ENCODE data around the gene ATG2A.
A peak's percentile ranks its signal among the peaks of the same experiment; 100 is the strongest.

Gene ATG2A

DNA sequence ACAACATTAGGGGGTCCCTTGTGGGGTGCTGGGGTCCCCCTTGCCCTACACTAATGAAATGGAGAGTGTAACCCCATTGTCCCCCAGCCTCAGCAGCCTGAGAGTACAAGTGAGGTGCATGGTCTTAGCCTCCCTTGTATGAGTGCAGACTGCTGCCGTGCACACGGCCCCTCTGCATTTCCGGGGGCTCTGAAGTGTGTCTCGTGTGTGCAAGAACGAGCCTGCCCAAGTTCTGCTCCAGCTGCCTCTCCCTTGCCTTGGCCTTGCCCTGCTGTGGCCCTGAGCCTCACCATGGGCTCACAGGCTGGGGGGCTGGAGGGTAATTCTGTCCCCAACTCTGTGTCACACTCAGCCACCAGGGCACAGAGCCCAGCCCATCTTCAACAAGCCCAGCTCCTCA lies 33.4 kb downstream of the ATG2A start:
- DNase-seq: no peak

DNA sequence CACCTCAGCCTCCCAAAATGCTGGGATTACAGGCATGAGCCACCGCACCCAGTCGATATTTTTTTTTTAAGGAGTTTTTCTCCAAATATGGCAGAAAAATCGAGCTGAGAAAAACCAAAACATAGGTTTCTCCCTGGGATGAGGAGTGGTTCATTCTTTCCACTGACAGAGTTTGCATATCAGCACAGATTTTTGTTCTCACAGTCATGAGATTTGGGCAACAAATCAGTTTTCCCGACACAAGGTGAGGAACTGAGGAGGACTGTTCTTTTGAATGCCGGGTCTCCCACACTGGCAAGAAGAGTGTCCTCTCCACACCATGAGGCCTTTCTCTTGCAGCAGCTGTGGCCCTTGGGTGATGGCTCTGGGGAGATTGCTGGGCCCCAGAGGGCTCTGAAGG lies 34.8 kb downstream of the ATG2A start:
- DNase-seq: no peak

DNA sequence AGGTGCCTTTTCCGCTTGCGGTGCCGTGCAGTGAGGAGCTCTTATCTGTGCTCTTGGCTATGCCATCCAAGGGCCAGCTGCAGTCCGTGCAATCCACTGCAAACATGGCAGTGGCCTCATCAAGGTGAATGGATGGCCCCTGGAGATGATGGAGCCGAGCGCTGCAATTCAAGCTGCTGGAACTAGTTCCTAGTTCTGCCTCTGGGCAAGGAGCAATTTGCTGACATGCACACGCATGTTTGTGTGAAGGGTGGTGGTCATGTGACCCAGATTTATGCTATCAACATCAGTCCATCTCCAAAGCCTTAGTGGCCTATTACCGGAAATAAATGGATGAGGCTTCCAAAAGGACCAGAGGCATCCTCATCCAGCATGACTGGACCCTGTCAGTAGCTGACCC lies 35.5 kb downstream of the ATG2A start:
- DNase-seq: no peak

DNA sequence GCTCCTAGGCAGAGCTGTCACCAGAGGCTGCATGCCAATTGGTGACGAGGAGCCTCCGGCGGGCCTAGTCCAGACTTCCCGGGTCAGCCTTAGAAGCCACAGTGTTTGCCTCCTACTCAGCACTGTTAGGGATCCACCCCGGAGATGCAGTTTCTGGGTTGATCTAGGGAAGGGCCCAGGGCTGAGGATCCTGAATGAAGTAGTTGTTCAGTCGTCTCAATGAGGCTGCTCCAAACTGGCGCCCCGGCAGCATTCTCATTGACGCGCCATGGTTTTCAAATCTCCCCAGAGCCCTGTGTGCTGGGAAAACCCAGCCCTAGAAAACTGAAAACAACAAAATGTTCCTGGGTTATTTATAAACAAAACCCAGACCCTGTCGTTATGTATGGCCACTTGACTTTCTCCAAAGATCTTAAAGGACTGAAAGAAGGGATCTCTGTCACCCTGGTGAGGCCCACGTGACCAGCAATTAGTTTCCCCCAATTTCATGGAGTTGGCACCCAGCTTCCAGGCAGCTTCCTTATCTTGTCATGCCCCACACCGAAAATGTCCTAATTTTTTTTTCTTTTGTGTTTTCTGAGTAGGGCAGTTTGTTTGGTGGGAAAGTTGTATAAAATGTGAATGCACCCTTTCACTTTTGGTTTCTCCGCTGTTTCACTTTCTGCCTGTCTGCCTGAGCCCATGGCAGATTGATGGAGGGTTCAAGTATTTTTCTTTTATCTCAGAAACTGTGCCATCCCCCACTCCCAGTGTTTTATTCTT lies 36.6 kb downstream of the ATG2A start:
- no peak for DNase-seq

DNA sequence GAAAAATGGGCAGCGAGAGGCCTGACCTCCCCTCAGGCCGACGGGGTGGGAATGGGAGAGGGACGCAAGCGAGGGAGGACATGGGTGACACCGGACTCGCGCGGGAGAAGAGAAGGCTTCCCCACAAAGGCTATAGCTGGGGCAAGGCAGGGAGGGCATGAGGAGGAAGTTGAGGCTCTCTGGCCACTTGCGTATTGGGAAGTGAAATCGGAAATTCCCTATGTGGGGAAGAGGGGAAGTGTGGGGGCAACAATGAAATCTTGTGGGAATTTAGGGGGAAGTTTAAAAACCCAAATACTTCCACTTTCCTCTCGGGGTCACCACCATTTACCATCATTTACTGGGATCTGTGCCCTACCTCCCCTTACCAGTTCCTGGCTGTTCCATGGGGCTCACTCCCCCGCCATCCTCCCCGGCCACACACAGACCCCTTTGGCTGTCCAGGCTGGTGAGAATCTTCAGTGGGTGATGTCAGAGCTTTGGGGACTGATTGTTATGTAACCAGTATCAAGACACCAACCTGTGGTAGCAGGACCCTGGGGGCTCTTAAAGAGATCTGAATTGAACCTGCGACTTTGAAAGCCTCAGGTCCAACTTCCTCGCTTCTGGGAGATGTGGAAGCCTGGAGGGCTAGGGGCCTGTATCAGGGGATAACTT lies 37.6 kb downstream of the ATG2A start:
- no peak for DNase-seq

DNA sequence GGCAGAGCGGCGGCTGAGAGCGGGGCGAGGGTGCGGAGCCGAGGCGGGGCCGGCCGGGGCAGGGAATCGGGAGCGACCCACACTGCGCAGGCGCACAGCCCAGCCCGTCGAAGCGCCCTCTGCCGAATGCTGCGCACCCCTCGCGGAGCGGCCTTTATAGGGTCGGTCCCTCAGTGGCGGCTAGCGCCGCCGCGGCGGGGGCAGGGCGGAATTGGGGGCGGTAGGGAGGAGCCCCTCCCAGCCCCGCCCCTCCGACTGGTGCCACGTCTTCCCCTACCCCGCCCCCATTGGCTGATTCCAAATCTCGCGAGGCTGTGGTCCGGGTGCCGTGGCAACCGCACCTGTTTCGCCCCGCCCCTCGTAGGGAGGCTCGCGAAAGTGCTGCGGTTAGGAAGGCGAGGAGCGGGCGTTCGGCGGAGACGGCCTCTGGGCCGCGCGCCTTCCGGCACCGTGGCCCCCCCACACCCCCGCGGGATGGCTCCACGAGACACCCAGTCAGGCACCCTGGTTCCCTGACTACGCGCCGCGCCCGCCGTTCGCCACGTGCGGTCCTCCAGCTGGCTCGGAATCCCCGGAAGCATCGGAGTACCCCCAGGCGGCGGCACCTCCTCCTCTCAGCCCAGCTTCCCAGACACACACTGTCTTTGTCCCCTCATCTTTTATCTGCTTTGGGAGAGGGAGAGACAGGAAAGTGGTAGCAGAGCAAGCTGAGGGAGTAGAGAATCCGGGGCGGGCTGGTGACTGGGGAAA lies 38.3 kb downstream of the ATG2A start, which contains the start of gene EHD1:
Gene EHD1, minus strand, starts transcription at position 128 of the 750 bp plus-strand sequence. CDS start 157 bp downstream, outside the sequence.
- peak; percentile 100 for DNase-seq

DNA sequence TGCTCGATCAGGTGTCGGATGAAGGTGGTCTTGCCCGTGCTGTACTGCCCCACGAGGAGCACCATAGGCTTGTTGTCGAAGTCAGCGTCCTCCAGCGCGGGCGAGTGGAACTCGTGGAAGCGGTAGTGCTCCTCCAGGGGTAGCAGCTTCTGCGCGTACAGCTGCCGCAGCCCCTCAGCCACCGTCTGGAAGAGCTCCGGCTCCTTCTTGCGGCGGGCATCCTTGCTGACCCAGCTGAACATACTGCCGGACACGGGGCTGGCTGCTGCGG lies 38.9 kb downstream of the ATG2A start:
- no peak for DNase-seq

DNA sequence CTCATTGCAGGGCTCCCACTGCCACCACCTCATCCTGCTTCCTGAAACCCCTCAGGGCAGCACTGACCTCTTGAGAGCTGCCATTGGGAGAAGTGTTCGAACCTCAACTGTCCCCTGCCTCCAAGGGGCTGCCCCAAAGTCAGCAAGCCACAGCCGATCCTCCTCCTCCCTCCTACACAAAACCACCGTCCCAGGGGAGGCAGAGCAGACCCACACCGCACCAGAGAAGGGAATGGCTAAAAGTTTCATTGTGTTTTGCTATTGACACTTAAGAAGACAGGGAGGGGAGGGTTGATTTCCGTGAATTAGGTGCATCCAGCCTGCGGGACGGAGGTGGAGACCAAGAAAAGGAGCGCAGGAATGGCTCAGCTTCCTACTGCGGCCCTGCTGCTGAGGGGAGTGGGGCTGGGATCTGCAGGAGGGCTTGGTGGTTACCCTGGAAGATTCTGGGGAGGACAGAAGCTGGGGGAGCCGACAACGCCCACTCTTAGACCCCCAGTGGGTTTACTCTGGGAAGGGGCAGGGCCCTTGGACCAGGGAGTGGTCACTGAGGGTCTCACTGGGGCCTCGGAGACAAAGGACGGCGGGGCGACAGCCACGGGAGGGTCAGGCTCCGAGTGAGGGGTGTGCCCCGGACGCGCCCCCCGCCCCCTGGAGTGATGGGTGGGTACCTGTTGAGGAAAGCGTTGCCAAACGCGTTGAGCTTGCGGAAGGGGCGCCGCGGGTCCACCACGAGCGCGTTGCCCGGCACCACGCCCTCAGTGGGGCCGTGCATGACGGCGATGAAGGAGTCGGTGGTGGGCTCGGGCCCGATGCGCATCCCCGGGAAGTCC lies 39.4 kb downstream of the ATG2A start:
- no peak for DNase-seq

DNA sequence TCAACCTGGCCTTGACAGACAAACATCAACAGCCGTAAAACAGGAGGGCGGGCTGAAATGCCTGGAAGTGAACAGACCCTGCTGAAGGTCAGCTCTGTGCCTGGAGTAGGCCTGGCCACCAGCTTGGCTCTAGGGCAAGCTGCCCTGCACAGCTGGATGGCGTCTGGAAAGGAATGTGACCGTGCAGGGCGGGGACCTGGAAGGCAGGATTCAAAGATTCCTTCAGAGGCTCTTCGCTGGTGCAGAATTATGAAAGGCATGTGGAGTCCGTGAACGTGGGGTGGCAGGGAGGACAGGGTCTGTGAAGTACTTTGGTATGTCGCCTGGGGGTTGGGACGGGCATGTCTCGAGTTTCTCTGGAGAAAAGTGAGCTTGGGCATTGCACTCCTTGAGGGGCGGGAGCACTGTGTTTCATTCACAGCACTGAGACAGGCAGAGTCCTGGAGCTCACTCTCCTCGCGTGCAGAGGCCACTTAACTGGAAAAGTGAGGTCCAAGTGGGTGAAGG lies 40.1 kb downstream of the ATG2A start:
- no peak for DNase-seq

DNA sequence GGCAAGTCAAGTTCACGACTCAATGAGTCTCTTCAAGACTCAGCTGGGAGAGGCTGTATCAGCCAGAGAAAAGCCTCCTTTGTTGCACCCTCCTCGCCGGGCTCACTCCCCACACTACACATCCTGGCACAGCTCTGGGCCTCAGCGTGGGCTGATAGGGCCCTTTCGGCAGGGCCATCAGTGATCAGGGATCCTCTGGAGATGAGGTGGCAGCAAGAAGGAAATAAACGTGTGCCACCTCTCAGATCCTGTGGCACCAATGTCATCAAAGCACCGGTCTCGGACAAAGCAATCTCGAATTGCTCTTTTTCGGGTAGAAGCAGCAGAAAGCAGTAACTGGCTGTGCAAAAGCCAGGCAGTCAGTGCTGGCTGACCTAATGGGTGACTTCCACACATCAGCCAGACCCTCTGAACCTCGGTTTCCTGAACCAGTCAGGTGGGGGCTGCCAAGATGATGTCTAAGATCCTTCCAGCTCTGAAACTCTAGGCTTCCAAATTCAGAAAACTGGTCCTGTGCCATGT lies 40.7 kb downstream of the ATG2A start:
- DNase-seq: no peak

DNA sequence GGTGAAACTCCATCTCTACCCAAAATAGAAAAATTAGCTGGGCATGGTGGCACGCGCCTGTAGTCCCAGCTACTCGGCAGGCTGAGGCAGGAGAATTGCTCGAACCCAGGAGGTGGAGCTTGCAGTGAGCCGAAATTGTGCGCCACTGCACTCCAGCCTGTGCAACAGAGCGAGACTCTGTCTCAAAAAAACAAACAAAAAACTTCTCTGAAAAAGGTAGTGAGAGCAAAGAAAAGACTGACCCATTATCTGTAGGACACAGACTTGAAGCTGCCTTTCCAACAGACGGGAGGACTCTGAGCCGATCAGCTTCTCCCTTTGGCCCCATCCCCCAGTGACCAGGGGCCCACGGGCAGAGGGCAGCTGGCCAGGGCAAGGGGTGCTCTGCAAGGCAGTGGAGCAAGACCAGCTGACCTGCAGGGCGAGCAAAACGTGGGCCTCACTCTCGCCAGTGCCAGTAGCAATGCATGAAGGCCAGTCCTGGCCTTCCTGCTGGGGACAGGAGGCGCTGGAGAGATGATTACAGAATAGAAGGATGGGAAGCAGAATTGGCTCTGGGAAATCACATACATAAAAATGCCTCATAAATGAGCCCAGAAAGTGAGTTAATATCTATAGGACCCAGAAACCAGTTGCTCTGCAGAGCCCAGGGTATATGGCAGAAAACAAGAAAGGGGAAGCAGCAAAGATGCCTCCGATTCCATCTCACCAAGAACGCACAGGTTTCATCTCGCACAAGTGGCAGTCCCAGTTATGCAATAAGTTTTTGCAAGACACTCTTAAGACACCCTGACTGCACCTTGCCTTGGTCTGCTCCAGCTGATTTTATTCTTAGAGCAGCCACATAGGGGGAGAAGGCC lies 41.4 kb downstream of the ATG2A start:
- DNase-seq: no peak

DNA sequence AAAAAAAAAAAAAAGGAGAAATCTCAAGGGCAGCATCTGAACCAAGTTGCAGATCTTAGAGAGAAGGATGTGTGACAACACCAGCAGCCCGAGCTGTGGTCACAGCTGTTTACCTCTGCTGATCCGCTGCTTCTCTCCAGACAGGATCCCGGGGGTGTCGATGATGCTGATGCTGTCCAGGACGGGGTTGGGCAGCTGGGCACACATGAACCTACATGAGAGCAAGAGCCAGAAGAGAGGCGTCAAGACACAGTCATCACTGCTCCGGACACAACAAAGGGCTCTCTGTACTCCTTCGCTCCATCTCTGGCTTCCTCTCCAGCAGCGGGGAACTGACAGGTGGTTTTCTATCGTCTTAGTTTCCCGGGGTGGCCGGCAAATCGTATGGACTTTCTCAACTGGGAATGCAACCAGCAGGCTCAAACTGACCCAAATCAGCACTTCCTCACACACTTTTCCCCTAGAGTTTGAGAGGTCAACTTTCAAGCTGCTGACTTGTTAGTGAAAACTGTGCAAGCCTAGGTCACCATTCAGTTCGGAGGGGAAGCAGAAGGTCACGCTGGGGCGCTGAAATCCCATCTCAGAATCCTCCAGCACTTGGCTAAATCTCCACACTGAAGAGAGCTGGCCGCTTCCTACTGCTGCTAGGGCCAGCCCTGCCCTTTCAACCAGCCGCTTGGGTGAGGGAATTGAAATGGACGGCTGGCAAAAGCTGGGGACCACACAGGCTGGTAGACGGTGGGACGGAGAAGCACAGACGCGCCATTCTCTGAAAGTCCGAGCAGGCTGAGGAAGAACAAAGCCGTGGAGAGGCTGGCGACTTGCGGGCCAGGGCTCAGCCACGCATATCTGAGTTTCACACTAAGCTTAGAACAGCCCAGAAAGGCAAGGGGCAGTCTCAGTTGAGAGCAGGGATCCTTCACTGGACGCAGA lies 42.4 kb downstream of the ATG2A start:
- no peak for DNase-seq

DNA sequence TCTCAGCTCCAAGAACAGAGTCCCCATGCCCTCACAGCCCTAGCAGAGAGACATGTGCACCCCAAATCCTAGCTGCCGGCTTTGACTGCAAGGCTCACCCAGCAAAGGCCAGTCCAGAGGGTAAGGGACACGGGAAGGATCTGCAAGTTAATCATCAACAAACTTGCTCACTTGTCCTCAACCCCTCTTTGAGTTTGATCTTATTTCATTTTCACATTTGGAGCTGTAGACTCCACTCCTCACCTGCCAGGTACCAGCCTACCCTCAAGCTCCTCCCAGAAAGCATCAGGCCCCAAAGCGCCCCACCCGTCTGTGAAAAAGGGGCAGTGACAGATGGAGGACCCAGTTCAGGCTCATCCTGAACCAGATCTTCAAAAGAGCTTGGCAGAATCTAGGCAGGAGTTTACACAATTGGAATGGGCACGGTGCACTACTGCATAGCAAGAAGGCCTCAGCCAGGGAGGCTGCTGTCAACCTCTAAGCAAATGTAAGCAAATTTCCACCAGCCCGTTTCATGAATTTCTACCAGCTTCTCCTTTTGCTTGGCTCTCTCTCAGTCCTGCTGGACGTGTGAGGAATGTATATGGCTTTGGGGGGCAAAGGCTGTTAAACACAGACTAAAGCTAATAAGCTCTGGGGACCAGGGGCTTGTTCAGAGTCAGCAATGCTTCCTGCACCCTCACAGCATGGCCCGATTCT lies 44.1 kb downstream of the ATG2A start:
- no peak for DNase-seq

DNA sequence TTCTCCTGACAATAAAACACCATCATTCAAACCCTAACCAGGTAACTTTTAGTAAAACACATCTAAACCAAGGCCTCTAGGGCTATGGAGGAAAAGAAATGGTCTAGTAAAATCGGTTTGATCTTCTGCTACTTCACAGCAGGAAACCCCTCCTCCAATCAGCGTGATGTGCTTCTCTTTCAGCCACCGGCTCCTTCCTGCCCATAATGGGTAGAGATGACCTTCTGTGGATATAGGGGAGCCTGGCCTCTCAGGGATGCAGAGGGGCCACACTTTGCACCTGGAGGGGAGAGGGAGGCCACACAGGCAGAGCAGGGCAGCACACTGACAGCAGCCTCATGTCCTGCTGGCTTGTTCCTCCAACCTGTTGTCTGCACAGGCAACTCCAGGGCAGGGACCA lies 45.5 kb downstream of the ATG2A start:
- DNase-seq: no peak

DNA sequence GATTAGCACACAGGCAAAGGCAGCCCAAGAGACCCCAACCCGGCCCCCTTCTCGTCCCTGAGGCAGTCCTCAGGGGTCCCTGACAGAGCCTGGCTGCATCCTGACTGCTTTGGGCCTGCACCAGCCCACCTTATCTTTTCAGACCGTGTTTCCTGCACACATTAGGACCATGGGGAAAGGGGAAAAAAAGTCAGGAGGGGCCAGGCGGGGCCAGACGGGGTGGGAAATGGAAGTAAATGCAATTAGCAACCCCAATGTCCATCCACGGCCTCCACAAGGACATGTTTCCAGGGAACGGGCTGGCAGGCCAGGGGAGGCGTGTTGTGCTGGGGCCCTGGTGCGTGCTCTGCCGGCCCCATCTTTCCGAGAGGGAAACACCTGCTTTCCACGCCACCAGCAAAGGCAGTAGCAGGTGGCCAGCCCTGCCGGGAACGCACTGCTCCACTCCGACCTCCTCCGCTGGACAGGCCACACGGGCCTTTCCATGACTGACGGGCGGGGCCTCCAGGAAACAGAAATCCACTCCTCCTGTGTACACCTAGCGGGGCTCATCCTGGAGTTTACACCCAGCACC lies 46.0 kb downstream of the ATG2A start:
- no peak for DNase-seq

DNA sequence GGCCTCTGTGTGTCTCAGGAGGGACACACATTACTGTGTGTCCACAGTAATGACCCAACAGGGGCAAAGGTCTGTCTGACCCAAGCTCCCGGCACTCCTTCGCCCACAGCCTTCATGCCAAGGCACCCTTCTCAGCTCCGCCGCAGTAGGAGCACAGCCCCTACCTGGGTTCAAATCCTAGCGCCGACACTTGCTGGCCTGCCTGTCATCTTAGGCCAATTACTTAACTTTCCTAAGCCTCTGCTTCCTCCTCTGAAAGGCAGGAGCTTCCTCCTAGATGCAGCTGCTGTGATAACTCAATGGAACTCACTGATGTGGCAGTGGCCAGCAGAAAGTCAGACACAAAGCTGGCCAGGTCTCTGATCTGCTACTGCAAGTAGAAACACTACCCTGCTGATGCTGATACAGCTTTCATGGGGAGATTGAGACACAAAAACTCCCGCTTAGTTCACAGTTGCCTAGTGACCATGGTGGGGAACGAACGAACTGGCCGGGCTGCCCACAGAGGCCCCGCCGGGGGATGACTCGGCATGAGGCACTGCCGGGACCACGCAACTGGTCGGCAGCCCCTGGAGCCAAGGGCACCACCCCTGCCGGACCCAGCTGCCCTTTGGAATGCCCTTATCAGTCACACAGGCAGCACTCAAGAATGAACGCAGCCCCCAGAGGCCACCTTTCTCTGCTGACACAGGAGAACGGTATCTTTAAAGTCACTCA lies 46.7 kb downstream of the ATG2A start:
- DNase-seq: no peak

DNA sequence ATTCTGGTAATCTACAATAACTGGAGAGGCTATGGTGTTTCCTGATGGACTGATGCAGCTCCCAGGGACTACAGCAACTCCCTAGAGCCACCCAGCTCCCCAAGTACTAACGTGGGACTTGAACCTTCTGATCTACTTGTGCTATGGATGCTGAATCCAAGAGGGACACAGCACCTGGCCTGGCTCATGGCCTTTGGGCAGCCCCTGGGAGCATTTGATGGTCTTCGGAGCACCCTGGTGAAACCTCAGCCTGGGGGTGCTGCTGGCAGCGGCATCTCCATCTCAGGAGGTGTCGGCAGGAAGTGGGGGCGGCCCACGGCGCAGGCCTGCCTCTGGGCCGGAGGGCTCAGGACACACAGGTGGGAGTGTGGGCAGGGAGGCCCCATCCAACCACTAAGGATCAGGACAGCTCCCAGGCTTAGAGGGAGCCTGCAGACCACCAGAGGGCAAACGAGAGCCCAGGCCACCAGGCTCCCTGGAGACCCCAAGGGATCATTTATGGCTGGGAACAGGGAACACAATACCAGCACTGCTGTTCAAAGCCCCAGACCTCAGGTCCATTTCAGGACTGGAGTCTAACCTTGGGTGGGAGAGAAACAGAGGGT lies 47.3 kb downstream of the ATG2A start:
- no peak for DNase-seq

DNA sequence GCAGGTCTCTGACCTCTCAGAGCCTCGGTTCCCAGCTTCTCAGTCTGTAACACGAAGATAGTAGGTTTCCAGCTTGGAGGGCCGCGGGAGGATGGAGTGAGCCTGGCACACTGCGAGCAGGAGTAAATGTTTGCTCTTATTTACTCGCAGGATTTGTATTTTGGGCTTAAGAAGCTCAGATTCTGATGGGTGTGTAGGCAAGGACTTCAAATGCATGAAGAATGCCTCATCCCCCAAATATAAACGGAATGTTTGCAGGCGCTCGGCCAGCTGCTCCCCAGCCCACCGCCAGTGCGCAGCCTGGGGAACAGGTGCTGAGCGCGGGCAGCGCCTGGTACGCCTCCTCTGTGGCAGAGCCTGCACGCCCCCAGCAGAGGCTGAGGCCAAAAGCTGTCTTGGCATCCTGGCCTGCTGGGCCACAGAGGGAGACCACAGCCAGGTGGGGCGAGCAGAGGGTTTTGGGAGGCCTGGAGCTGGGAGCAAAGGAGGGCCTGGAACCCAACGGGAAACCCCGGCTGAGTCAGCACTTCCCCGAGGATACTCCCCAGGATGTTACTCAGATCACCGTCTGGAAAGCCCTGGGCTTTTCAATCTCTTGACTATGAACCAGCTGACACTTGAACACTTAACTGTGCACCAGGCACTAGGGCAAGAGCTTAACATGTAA lies 48.0 kb downstream of the ATG2A start:
- no peak for DNase-seq

All from COR-L47 (cell line).